Naive thymus-derived CD4-positive, alpha-beta T cell (primary cell): ENCODE measurements around the gene RWDD4. TPM values are rescaled to one million over a fixed set of nuclear protein-coding genes. Genes with fewer than 3 reads are reported as not detected.
A peak's percentile ranks its signal among the peaks of the same experiment; 100 is the strongest.

ENCODE experiments used
- ATAC-seq: fragments of 150-1000 bp; cut with Tn5 transposase; 2 replicates; pipeline ENCODE4 v1.10.0; 2021; ENCODE audit warnings: mild to moderate bottlenecking, moderate library complexity
- CTCF ChIA-PET: fragments of 350-600 bp; sonication (Branson Sonifier 250); formaldehyde crosslinking; loops from one replicate; lab custom pipeline; 2021; ENCODE audit warnings: antibody characterized with exemption; lab: Charles Lee
- POLR2A ChIA-PET: fragments of 350-600 bp; sonication (Branson Sonifier 250); formaldehyde crosslinking; loops from one replicate; lab custom pipeline; 2021; ENCODE audit warnings: antibody characterized with exemption, inconsistent platforms; lab: Charles Lee
- DNase-seq, 9 donors: peaks; one replicate each; pipeline versions ENCODE4 v3.0.0 to v3.0.0-alpha.2; 2020 to 2022; ENCODE audit warnings: mixed read lengths in 1 of 9
- H3K27ac ChIP-seq: one replicate; pipeline ENCODE4 v1.7.0; 2013; ENCODE audit warnings: mild to moderate bottlenecking, low read depth, low read length, moderate library complexity
- H3K27me3 ChIP-seq, 2 donors: one replicate each; pipeline ENCODE4 v1.7.0; 2013; ENCODE audit warnings: low read length in 2 of 2, mild to moderate bottlenecking in 2 of 2, moderate library complexity in 2 of 2; ENCODE audit not compliant: control insufficient read depth in 2 of 2, insufficient read depth in 2 of 2
- H3K36me3 ChIP-seq, 3 experiments: 1 replicate in 2 of 3; 2 replicates in 1 of 3; pipeline ENCODE4 v1.7.0; 2013; ENCODE audit warnings: low read length in 3 of 3, mild to moderate bottlenecking in 3 of 3, moderate library complexity in 1 of 3; ENCODE audit not compliant: insufficient read depth in 3 of 3, control insufficient read depth in 2 of 3
- H3K4me1 ChIP-seq, 2 donors: one replicate each; pipeline ENCODE4 v1.7.0; 2013; ENCODE audit warnings: low read length in 2 of 2, mild to moderate bottlenecking in 2 of 2, moderate library complexity in 1 of 2; ENCODE audit not compliant: control insufficient read depth in 2 of 2, insufficient read depth in 2 of 2
- H3K4me3 ChIP-seq: 2 replicates; pipeline ENCODE4 v1.7.0; 2013; ENCODE audit warnings: mild to moderate bottlenecking, low read length
- H3K9me3 ChIP-seq, 3 experiments: 1 replicate in 2 of 3; 2 replicates in 1 of 3; pipeline ENCODE4 v1.7.0; 2013; ENCODE audit warnings: low read length in 3 of 3; ENCODE audit not compliant: control insufficient read depth in 2 of 3
- H3K27ac Mint-ChIP-seq, 9 donors: one replicate each; pipeline ENCODE4 v1.8.0; 2020 to 2022; ENCODE audit warnings: mixed read lengths in 9 of 9, mild to moderate bottlenecking in 8 of 9, moderate library complexity in 5 of 9, inconsistent platforms in 2 of 9
- H3K27me3 Mint-ChIP-seq, 5 donors: one replicate each; pipeline ENCODE4 v1.8.0; 2021 to 2022; ENCODE audit warnings: mixed read lengths in 5 of 5, mild to moderate bottlenecking in 1 of 5
- H3K36me3 Mint-ChIP-seq, 5 donors: one replicate each; pipeline ENCODE4 v1.8.0; 2020 to 2022; ENCODE audit warnings: mixed read lengths in 5 of 5, mild to moderate bottlenecking in 3 of 5, inconsistent platforms in 1 of 5
- H3K4me1 Mint-ChIP-seq, 7 donors: one replicate each; pipeline ENCODE4 v1.8.0; 2020 to 2022; ENCODE audit warnings: mixed read lengths in 7 of 7, mild to moderate bottlenecking in 3 of 7, inconsistent platforms in 1 of 7
- H3K4me3 Mint-ChIP-seq, 10 donors: one replicate each; pipeline ENCODE4 v1.8.0; 2020 to 2022; ENCODE audit warnings: mild to moderate bottlenecking in 10 of 10, mixed read lengths in 10 of 10, moderate library complexity in 6 of 10, inconsistent platforms in 2 of 10
- H3K9me3 Mint-ChIP-seq, 11 donors: one replicate each; pipeline ENCODE4 v1.8.0; 2020 to 2022; ENCODE audit warnings: mixed read lengths in 11 of 11, mild to moderate bottlenecking in 4 of 11, inconsistent platforms in 1 of 11, moderate library complexity in 1 of 11
- intact Hi-C, 2 donors: fragments of 100-400 bp; cut with micrococcal nuclease; formaldehyde crosslinking; loops; one replicate each; pipeline ENCODE4 v1.15.1; 2023
- polyA plus RNA-seq, 2 donors: library from polyadenylated mRNA; unstranded; fragments of 300-500 nt; fragmentation: Illumina TruSeq; gene quantifications; one replicate each; pipeline ENCODE4 v1.2.3, GENCODE V29; 2021
- total RNA-seq, 6 experiments: library from RNA in 5 of 6; stranded (reverse) in 5 of 6; gene quantifications; 1 replicate in 5 of 6; 2 replicates in 1 of 6; pipeline ENCODE4 v1.2.3 and lab custom pipeline; 2021 to 2026

The RWDD4 gene
- total and polyA plus RNA-seq, 7 experiments from 2014 or later, result 9.3 to 19.2 (median 12.6) TPM

GRCh38 chr4:183601381-183601780 lies 57.6 kb downstream of the RWDD4 start:
- POLR2A ChIA-PET, result no interaction called here
- no peak for ATAC-seq

GRCh38 chr4:183600189-183600685 lies 58.7 kb downstream of the RWDD4 start:
- H3K4me3 ChIP-seq, result no peak overlapping the region
- intact Hi-C loops, result loop anchor here in 1 of 2 donors (1.0 to 5.0 kb wide), 2 partner anchors 128 to 203 kb away; no protein-coding TSS in a partner anchor
- no peaks in the 10 kb centered on the region for H3K36me3 ChIP-seq
- ChIA-PET POLR2A (no interaction called here), CTCF (interaction anchor here (0.5 to 1.2 kb wide), 5 partner anchors 8 to 641 kb away, joined by 3 to 8 read pairs (median 3); no protein-coding TSS in a partner anchor)
- H3K27ac ChIP-seq, result no peak overlapping the region
- DNase-seq, result peak in 5 of 9 donors; percentile 7 to 23 (median 15)
- H3K27ac Mint-ChIP-seq, result peak overlapping the region in 1 of 9 donors; percentile 16
- no peak for ATAC-seq
- H3K4me3 Mint-ChIP-seq, result no peak overlapping the region
- no peaks in the 10 kb centered on the region for H3K9me3 ChIP-seq
- no peaks in the 10 kb centered on the region for H3K9me3 Mint-ChIP-seq
- H3K4me1 ChIP-seq, result no peaks in the 10 kb centered on the region
- H3K4me1 Mint-ChIP-seq, result peaks cover 0 to 3% (median 0%) of the 10 kb centered on the region in 7 donors
- no peaks in the 10 kb centered on the region for H3K27me3 ChIP-seq
- H3K36me3 Mint-ChIP-seq, result no peaks in the 10 kb centered on the region
- peaks cover 0 to 22% (median 0%) of the 10 kb centered on the region in 5 donors for H3K27me3 Mint-ChIP-seq

More at GRCh38 chr4:183601381-183601780, 57.6 kb downstream of the RWDD4 start:
- Histone ChIP-seq H3K4me1 (no peaks in the 10 kb centered on the region), H3K27me3 (no peaks in the 10 kb centered on the region), H3K4me3 (no peak overlapping the region), H3K36me3 (no peaks in the 10 kb centered on the region), H3K27ac (no peak overlapping the region), H3K9me3 (no peaks in the 10 kb centered on the region)
- intact Hi-C loops, result loop anchor here in 1 of 2 donors (5.0 kb wide), 1 partner anchor 204 kb away; no protein-coding TSS in a partner anchor
- H3K27ac Mint-ChIP-seq, result peak overlapping the region in 1 of 9 donors; percentile 25
- CTCF ChIA-PET, result interaction anchor here (0.9 to 1.8 kb wide), 3 partner anchors 15 to 130 kb away, joined by 3 to 8 read pairs (median 3); no protein-coding TSS in a partner anchor
- peaks cover 0 to 3% (median 0%) of the 10 kb centered on the region in 7 donors for H3K4me1 Mint-ChIP-seq
- no peaks in the 10 kb centered on the region for H3K9me3 Mint-ChIP-seq
- H3K27me3 Mint-ChIP-seq, result peaks cover 0 to 16% (median 0%) of the 10 kb centered on the region in 5 donors
- H3K4me3 Mint-ChIP-seq, result no peak overlapping the region
- no peaks in the 10 kb centered on the region for H3K36me3 Mint-ChIP-seq
- no peak for DNase-seq

GRCh38 chr4:183599690-183600089 lies 59.3 kb downstream of the RWDD4 start:
- Histone ChIP-seq H3K36me3 (no peaks in the 10 kb centered on the region), H3K9me3 (no peaks in the 10 kb centered on the region), H3K4me1 (no peaks in the 10 kb centered on the region), H3K27me3 (no peaks in the 10 kb centered on the region), H3K4me3 (no peak overlapping the region), H3K27ac (no peak overlapping the region)
- Mint-ChIP-seq H3K4me1 (peaks cover 0 to 3% (median 0%) of the 10 kb centered on the region in 7 donors), H3K4me3 (no peak overlapping the region), H3K36me3 (no peaks in the 10 kb centered on the region), H3K27ac (no peak overlapping the region), H3K27me3 (peaks cover 0 to 28% (median 0%) of the 10 kb centered on the region in 5 donors), H3K9me3 (no peaks in the 10 kb centered on the region)
- no peak for ATAC-seq
- ChIA-PET POLR2A (no interaction called here), CTCF (interaction anchor here (1.2 kb wide), 1 partner anchor 100 kb away, joined by 3 read pairs; no protein-coding TSS in a partner anchor)
- no peak for DNase-seq
- intact Hi-C loops, result loop anchor here in 1 of 2 donors (1.0 to 5.0 kb wide), 2 partner anchors 127 to 202 kb away; no protein-coding TSS in a partner anchor

- ATAC-seq (no peak), DNase-seq (no peak)
- H3K27ac ChIP-seq, result no peak overlapping the region
- Mint-ChIP-seq H3K27ac (no peak overlapping the region), H3K36me3 (no peaks in the 10 kb centered on the region), H3K4me3 (no peak overlapping the region), H3K9me3 (no peaks in the 10 kb centered on the region), H3K4me1 (peaks cover 0 to 3% (median 0%) of the 10 kb centered on the region in 7 donors), H3K27me3 (peaks cover 0 to 30% (median 0%) of the 10 kb centered on the region in 5 donors)
- H3K27me3 ChIP-seq, result no peaks in the 10 kb centered on the region
- intact Hi-C loops, result no loop called here
- ChIA-PET POLR2A (no interaction called here), CTCF (no interaction called here)
- no peaks in the 10 kb centered on the region for H3K36me3 ChIP-seq
- no peaks in the 10 kb centered on the region for H3K4me1 ChIP-seq
- no peak overlapping the region for H3K4me3 ChIP-seq
- no peaks in the 10 kb centered on the region for H3K9me3 ChIP-seq
Observed at GRCh38 chr4:183599284-183599683, 59.7 kb downstream of the RWDD4 start.

GRCh38 chr4:183596067-183596757 lies 62.8 kb downstream of the RWDD4 start:
- no peaks in the 10 kb centered on the region for H3K27me3 ChIP-seq
- intact Hi-C loops, result no loop called here
- Mint-ChIP-seq H3K4me1 (no peaks in the 10 kb centered on the region), H3K9me3 (peaks cover 0 to 2% (median 0%) of the 10 kb centered on the region in 11 donors), H3K36me3 (no peaks in the 10 kb centered on the region), H3K27me3 (peaks cover 0 to 31% (median 0%) of the 10 kb centered on the region in 5 donors), H3K27ac (no peak overlapping the region), H3K4me3 (no peak overlapping the region)
- ChIA-PET CTCF (interaction anchor here (0.7 kb wide), 1 partner anchor 680 kb away, joined by 3 read pairs; no protein-coding TSS in a partner anchor), POLR2A (no interaction called here)
- H3K4me1 ChIP-seq, result no peaks in the 10 kb centered on the region
- no peak for DNase-seq
- no peak overlapping the region for H3K27ac ChIP-seq
- no peaks in the 10 kb centered on the region for H3K9me3 ChIP-seq
- ATAC-seq, result no peak
- H3K36me3 ChIP-seq, result no peaks in the 10 kb centered on the region
- no peak overlapping the region for H3K4me3 ChIP-seq

GRCh38 chr4:183594823-183595222 lies 64.2 kb downstream of the RWDD4 start:
- Mint-ChIP-seq H3K27ac (no peak overlapping the region), H3K4me1 (no peaks in the 10 kb centered on the region), H3K36me3 (no peaks in the 10 kb centered on the region), H3K9me3 (peaks cover 0 to 2% (median 0%) of the 10 kb centered on the region in 11 donors), H3K4me3 (no peak overlapping the region), H3K27me3 (peaks cover 0 to 34% (median 0%) of the 10 kb centered on the region in 5 donors)
- H3K9me3 ChIP-seq, result no peaks in the 10 kb centered on the region
- no peak overlapping the region for H3K27ac ChIP-seq
- H3K27me3 ChIP-seq, result no peaks in the 10 kb centered on the region
- no peak for ATAC-seq
- no peak for DNase-seq
- no peaks in the 10 kb centered on the region for H3K4me1 ChIP-seq
- H3K36me3 ChIP-seq, result no peaks in the 10 kb centered on the region
- intact Hi-C loops, result no loop called here
- no peak overlapping the region for H3K4me3 ChIP-seq
- ChIA-PET POLR2A (interaction anchor here (0.6 kb wide), 1 partner anchor 17 kb away, joined by 4 read pairs; no protein-coding TSS in a partner anchor), CTCF (interaction anchor here (0.7 kb wide), 1 partner anchor 57 kb away, joined by 3 read pairs; no protein-coding TSS in a partner anchor)
